Brain pericyte (primary cell): ENCODE results near the gene C3orf70.

Experiments used
- DNase-seq: peaks from one replicate; pipeline ENCODE4 v3.0.0-alpha.2; 2012; ENCODE audit warnings: low read depth, low spot score

C3orf70 gene

DNA sequence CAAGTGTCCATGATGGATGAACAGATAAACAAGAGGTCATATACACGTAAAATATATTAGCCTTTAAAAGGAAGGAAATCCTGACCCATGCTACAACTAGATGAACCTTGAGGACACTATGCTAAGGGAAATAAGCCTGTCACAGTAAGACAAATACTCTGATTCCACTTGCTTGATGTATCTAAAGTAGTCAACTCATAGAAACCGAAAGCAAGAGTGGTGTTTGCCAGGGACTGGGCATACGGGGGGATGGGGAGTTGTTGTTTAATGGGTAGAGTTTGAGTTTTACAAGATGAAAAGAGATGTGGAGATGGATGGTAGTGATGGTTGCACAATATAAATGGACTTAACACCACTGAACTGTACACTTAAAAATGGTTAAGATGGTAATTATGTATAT, 65.4 kb downstream of the C3orf70 start:
- no peak for DNase-seq

DNA sequence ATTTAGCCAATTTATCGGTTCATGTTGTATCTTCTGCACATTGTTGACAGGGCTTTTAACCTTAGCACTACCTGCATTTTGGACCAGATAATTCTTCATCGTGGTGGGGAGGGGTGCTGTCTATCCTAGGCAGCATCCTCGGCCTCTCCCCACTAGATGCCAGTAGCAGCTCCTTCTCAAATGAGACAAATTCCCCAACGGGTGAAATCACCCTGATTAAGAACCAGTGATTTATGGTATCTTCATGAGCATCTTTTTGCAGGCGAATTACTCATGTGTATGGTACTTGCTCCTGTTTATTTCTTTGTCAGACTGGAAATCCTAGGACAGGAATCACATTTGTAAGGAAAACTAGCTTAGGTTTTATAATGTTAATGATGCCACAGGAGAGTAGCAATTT, 68.0 kb downstream of the C3orf70 start:
- DNase-seq: no peak

DNA sequence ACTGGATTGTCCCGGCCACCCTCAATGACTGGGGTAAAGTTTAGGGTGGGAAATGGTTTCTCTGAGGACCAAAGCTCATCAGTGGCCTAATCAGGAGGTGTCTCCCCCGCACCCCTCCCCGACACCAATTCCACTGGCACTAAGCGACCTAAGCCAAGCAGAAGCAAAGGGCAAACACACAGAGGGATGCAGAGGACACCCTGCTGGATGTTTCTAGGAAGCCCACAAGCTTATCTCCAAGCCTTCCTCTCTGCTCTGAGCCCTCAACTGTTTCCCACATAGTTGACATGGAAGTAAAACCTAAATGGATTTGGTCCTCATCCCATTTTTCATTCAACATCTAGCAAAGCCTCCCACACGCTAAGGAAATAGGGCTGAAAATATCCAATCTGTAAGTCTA, 68.5 kb downstream of the C3orf70 start:
- no peak for DNase-seq

DNA sequence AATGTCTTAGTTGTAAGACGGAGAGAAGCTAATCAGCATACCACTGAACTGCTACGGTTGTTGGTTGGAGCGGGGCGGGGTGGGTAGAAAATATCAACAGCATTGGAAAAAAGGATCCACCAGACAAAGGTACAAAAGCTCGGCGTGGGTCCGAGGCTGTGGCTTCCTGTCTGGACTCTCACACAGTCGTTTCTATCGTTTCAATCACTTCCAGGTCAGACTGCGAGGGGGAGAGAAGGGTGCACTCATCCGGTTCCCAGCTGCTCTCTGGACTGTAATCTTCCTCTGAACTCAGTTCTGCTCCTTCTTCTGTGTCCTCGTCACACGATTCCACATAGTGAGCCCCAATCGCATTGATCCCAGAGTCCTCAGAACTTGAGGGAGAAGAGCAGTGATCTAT, 70.0 kb downstream of the C3orf70 start:
- DNase-seq: no peak

DNA sequence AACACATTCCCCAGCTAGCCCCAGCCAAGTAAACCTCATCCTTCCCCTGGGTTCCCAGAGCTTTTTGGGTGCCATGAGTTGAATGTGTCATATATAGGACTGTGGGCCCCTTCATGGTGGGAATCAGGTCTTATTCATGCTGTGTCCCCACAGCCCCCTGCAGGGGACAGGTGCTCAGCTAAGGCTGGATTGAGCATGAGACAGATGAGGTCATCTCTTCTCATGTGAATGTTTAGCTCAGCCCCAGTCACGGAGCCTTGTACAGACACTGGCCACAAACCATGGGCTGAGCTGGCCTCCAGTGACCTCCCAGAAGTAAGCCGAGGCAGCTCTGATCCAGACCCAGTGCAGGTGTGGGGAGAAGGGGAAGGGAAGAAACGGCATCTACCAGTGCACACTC, 70.7 kb downstream of the C3orf70 start:
- no peak for DNase-seq

DNA sequence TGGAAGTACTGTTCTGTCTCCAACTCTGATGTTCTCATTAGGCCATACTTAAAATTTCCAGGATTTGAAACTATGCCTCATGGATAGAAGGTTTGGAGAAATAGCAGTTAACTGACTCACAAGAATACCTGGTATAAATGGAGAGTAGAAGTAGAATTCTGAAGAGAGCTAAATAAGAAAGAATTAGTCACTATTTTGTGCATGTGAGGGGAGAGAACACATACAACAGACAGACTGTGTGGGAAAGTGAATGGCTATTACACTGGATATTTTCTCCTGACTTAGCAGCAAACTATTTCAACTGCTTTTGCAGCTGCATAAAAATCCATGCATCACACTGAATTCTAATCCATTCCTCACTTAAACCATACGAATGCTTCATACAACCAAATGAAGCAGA, 71.3 kb downstream of the C3orf70 start:
- DNase-seq: no peak

DNA sequence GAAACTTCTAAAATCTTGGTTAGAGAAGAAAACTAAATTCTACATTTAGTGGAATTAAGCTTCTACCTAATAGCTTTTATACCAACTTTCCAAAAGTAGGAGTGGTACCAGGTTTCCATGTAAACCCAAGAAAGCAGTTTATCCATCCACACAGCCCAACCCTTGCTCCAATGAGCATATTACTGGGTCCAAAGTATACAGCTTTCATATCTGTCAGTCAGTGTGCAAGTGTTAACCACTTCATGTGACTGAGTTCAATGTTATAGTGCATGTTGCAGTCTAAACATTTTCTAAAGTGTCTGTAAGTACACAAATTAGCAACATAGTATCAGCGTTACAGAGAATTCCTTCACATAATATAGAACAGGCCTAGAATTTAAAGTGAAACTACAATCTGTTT, 73.2 kb downstream of the C3orf70 start:
- no peak for DNase-seq

DNA sequence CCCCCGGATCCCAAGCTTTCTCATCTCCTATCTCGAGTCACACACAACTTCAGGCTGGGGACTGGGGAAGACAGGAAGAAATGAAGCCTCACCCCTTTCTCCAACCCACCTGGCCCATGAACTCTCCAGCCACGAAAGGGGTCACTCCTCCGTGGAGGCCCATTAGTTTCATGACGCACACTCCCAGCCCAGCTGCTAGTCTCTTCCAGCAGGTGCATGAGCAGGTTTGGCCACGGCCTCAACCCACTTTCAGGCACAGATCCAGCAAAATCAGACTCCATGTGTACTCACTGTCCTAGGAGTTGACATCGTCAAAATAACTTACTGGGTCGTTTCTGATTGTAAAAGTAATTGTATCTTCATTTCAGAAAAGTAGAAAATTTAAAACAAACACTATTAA, 76.6 kb downstream of the C3orf70 start:
- DNase-seq: no peak

DNA sequence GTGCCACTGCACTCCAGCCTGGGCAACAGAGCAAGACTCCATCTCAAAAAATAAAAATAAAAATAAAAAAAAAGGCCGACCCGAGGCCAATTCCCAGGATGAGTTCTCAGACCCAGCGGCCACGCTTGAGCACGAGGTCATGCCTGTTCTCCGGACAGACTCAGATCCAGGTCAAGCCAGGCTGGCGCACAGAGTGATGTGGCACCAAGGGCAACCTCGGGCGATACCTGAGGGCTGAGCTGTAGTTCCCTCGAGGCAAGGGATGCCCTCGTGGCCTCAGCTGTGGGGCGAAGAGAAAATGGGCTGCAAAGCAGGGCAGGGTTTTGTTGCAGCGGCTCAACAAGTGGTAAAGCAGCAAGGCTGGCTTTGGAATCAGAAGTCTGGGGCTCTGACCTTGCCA, 77.3 kb downstream of the C3orf70 start:
- DNase-seq: no peak

DNA sequence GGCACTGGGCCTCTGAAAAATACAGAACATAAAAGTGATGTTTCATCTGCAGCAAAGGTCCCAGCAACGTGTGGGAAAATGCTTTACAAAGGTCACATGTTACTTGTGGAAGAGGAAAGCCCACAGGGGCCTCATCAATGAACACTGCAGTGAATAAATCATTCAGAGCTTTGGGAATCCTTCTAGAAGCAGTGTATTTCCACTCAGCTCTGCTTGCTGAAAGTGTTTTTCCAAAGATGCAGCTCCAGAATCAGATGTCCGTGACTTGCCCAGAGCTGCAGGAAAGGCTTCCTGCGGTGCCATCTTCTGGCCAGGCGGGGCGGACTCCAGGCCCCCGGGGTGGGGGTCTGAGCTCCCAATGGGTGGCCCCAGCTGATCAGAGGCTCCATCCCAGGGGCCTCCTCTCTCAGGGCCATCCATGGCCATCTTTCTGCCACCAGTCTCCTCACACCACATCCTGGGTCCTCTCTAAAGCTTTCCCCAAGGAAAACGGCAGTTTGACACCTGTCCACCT, 81.5 kb downstream of the C3orf70 start:
- DNase-seq: no peak

DNA sequence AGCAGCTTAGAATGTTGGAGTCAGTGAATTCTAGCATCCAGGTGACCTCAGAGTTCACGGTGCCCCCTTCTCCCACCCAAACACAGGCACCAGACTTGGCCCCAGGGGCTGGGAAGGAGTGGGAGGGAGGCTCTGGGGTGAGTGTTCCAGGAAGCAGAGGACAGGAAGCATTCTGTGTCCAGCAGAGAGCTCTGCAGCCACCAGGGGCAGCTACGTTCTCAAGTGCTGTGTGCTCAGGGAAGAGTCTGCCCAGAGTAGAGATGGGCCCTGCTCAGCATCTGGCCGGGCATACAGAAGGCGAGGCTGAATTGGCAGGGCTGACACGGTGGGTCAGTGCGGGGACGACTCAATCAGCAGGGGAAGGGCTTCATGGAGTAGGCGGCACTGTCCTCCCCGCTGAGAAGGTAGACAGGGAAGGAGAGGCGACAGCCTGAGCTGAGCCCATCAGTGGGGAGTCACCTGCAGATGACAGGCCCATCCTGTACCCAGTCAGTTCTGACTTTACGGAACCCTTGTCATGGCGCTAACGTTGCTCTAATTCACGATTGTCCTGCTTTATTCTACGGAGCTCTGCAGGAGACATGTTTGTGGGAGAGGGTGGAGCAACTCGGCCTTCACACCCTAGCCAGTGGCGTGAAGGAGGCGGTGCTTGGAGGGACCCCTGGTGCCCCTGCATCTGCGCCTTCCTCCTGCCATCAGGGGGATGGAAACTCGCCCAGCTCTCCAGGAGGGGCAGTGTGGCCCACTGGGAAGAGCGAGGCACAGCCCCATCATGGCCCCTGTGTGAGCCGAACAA, 82.2 kb downstream of the C3orf70 start:
- DNase-seq: no peak

DNA sequence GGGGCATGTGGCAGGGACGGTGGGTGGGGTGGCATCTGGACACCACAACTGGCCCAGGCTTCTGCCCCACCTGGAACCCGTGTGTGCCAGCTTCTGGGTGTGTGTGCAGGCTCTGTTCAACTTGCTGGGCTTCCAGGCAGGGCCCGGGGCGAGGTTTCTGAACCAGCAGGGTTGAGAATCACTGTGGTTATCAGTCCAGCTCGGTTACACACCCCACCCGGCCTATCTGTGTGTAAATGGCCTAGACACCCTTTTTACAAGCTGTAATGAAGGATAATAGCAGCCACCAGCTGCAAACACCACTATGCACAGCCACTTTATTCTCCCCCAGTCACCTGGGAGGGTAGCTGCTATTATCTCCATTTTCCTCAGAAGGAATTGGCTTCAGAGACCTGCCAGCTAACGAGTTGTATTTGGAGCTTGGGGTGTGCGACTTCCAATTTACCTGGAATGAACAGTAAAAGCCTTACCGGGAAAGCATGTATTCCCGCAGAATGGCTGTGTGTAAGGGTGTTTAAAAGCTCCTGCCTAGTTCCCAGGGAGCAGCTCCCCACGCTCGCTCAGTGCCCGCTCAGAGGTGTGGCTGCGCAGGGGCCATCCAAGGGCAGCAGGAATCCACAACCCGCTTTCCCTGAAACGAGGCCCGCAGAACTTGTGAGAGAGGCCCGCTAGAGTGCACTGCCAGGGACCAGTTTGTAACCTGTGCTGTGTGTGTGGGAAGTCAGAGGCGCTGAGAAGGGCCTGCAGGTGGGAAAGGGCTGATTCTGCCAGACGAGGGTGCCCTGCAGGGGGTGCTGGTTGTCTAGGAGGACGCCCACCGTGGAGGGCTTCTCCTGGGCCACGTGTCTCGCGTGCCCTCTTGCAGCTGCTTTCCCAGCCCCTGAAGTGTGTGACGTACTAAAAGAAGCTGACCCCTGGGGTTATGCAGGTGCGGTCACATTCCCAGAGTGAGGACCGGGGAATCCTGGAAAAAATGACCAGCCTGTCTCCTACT, 83.5 kb downstream of the C3orf70 start:
- no peak for DNase-seq

DNA sequence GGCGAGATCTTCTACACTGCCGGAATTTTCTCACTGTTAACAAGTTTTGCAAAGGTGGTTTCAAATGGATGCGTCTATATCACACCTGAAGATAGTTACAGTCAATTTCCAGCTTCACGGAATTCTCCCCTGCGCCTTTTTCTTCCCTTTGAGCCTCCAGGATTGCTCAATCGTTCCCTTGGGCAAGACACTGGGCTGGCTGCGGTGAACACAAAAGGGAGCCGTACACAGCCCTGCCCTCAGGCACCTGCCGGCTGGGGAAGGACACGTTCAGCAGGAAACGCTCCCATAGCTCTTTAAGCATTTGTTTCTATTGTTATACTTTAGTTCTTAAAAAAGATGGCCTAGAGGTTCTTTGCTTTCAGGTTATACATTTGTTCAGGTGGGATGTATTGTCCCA, 85.7 kb downstream of the C3orf70 start:
- DNase-seq: no peak

DNA sequence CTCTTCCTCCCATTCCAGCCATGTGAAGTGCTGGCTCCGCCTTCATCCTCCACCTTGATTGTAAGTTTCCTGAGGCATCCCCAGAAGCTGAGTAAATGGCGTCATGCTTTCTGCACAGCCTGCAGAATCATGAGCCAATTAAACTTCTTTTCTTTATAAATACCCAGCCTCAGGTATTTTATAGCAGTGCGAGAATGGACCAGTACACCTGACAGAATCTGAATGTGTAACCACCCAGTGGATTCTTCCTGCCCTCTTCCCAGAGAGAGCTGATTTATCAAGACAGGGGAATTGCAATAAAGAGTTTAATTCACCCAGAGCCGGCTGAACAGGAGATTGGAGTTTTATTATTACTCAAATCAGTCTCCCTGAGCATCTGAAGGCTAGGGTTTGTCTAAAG, 86.6 kb downstream of the C3orf70 start:
- no peak for DNase-seq

DNA sequence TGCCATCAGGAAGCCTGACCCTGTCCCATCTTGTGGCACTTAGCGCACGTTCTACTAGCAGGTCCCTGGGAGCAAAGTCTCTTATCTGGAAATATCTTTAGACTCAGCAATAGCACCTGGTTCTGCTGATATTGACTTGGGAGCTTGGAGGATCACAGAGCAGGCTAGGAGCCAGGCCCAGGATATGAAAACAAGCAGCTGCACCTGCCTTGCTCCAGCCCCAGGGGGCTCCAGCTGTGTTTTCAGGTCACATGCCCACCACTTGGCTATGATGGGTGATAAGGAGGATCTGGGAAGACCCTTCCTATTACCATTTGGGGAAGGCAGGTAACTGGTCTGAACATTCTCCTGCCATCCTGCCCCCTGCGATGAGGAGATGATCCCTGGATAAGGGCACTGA, 87.8 kb downstream of the C3orf70 start:
- DNase-seq: no peak

DNA sequence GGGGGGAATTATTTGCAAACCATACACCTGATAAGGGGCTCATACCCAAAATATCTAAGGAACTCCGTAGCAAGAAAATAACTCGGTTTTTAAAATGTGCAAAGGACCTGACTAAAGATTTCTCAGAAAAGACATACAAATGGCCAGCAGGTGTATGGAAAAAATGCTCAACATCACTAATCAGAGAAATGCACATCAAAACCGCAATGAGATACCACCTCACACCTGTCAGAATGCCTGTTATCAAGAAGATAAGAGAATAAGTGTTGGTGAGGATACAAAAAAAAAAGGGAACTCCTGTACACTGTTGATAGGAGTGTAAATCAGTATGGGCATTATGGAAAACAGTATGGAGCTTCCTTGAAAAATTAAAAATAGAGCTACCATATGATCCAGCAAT, 89.4 kb downstream of the C3orf70 start:
- no peak for DNase-seq

DNA sequence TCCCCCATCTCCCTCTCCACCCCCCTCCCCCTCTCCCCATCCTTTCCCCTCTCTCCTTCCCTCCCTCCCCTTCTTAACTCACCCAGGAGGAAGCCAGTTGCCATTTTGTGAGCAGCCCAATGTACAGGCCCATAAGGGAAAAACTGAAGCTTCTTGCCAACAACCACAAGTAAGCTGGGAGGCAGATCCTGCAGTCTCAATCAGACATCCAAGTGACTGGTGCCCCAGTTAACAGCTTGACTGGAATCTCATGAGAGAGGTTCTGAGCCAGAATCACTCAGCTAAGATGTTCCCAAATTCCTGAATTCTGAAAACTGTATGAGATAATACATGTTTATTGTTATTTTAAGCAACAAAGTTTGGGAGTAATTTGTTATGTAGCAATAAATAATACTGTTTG, 90.7 kb downstream of the C3orf70 start:
- DNase-seq: no peak

DNA sequence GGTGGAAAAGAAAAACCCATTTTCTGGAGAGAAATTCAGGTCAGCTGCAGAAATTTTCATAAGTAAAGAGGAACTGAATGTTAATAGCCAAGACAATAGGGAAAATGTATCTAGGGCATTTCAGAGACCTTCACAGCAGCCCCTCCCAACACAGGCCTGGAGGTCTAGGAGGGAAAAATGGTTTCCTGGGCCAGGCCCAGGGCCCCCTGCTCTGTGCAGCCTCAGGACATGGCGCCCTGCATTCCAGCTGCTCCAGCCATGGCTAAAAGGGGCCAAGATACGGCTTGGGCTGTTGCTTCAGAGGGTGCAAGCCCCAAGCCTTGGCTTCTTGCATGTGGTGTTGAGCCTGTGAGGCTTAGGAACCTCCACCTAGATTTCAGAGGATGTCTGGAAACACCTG, 92.2 kb downstream of the C3orf70 start:
- DNase-seq: no peak

DNA sequence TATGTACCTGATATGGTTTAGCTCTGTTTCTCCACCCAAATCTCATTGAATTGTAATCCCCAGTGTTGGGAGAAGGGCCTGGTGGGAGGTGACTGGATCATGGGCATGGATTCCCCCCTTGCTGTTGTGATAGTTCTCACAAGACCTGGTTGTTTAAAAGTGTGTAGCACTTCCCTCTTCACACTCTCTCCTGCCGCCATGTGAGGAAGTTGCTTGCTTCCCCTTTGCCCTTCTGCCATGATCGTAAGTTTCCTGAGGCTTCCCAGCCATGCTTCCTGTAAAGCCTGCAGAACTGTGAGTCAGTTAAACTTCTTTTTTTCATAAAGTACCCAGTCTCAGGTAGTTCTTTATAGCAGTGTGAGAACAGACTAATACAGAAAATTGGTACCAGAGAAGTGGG, 93.1 kb downstream of the C3orf70 start:
- no peak for DNase-seq

DNA sequence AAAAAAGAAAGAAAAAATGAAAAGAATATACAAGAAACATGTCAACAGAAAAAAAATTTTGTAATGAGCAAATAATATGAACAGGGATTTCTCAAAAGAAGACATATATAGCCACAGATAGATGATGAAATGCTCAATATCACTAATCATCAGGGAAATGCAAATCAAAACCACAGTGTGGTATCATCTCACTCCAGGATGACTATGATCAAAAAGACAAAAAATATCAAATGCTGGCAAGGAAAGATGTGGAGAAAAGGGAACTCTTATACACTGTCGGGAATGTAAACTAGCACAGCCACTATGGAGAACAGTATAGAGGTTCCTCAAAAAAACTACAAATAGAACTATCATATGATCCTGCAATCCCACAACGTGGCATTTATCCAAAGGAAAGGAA, 94.1 kb downstream of the C3orf70 start:
- no peak for DNase-seq

DNA sequence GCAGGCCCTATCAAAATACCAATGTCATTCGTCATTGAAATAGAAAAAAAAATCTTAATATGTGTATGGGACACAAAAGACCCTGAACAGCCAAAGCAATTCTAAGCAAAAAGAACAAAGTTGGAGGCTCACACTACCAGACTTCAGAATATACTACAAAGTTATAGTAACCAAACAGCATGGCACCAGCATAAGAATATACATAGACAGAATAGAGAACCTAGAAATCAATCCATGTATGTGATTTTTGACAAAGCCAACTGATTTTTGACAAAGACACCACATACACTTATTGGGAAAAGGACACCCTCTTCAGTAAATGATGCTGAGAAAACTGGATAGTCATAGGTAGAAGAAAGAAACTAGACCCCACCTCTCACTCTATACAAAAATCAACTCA, 95.0 kb downstream of the C3orf70 start:
- DNase-seq: no peak

DNA sequence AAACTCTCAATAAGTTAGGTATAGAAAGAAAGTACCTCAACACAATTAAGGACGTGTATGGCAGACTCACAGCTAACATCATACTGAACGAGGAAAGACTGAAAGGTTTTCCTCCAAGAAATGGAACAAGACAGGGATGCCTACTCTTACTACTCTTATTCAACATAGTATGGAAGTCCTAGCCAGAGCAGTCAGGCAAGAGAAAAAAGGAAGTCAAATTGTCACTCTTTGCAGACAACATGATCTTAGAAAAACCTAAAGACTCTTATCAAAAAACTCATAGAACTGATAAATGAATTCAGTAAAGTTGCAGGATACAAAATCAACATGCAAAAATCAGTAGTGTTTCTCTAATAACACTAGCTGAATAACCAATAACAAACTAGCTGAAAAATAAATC, 96.0 kb downstream of the C3orf70 start:
- DNase-seq: no peak

DNA sequence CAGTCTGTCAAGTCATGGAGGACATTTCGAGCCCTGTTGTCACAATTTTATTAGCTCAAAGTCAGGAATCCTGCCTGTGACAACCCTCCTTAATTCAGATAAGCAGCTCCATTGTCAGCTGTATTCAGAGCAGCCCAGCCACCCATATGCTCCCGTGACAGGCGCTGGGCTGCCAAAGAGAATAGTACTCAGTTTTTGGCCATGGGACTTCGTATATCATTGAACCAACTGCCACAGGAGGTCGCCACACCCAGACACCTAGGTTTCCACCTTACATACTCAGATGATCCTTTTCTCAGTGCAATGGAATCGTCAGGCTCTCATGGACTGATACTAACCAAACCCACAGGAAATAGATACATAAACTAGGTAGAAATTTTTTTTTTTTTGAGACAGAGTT, 100.2 kb downstream of the C3orf70 start:
- DNase-seq: no peak
